ENCODE measurements around the gene C1QTNF3. TPM values are rescaled to one million over a fixed set of nuclear protein-coding genes. Genes with fewer than 3 reads are reported as not detected.
"Not testable (repeated sequence)": the region's sequence is repeated elsewhere in the genome, so short reads cannot be mapped to it uniquely, and the experiment has no call there.

The C1QTNF3 gene, protein sequence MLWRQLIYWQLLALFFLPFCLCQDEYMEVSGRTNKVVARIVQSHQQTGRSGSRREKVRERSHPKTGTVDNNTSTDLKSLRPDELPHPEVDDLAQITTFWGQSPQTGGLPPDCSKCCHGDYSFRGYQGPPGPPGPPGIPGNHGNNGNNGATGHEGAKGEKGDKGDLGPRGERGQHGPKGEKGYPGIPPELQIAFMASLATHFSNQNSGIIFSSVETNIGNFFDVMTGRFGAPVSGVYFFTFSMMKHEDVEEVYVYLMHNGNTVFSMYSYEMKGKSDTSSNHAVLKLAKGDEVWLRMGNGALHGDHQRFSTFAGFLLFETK
- total RNA-seq: 0.40 and 0.87 TPM in 2 replicates

GRCh38 chr5:34043099-34043876 is at the start of gene C1QTNF3:
C1QTNF3 (minus strand) TSS chr5:34043213; CDS start chr5:34043125, 88 bp downstream.
- DNase-seq (ENCODE audit: low read depth in 2 of 2): peak; percentile 7 to 33

DNA sequence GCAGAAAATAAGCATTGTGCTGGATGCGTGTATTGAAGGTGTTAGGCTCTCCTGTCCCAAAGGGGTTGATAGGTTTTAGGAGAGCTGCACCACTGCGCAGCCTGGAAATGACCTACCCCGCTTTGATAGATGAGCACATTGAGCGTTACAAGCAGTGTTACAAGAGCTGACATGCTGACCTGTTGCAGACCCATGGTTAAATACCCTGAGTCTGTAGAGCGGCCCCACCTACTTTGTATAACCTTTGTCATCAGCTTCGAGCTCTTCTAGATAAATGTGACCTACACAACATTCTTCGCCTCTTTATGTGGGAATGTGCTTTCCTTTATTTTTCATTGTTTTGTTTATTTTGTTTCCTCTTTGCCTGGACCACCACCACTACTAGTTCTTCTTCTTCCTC is 48.0 kb upstream of the C1QTNF3 start:
- DNase-seq (ENCODE audit: low read depth in 2 of 2): not testable (repeated sequence)

GRCh38 chr5:34089802-34090201 is 46.8 kb upstream of the C1QTNF3 start:
- DNase-seq (ENCODE audit: low read depth in 2 of 2): not testable (repeated sequence)

DNA sequence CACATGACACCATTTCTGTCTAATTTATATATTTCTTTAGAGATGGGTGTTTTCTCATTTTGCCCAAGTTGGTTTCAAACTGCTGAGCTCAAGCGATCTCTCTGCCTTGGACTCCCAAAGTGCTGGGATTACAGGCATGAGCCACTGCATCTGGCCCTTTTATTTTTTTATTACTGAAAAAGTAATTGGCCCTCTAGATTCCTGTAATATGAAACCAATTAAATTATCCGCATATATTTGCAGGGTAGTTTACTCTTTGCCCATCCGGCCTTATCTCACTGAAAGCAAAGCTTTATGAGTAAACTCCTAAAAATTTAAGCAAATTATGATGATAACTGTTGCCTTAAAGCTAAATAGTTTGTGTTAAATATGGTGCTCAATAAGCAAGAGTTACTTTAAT is 44.7 kb upstream of the C1QTNF3 start:
- DNase-seq (ENCODE audit: low read depth in 2 of 2): not testable (repeated sequence)

GRCh38 chr5:34083898-34084297 is 40.9 kb upstream of the C1QTNF3 start:
- not testable (repeated sequence) for DNase-seq (ENCODE audit: low read depth in 2 of 2)

DNA sequence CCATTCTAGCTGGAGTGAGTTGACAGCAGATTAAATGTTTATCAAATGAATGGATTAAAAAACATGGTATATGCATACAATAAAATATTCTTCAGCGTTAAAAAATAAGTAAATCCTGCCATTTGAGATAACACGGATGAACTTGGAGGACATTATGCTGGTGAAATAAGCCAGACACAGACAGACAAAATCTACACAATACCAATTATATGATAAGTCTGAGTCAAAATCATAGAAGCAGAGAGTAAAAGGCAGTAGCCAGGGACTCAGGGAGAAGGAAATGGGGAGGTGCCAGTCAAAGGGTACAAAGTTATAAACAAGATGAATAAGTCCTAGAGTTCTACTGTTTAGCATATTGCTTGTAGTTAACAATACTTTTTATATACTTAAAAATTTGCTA is 36.5 kb upstream of the C1QTNF3 start:
- not testable (repeated sequence) for DNase-seq (ENCODE audit: low read depth in 2 of 2)

DNA sequence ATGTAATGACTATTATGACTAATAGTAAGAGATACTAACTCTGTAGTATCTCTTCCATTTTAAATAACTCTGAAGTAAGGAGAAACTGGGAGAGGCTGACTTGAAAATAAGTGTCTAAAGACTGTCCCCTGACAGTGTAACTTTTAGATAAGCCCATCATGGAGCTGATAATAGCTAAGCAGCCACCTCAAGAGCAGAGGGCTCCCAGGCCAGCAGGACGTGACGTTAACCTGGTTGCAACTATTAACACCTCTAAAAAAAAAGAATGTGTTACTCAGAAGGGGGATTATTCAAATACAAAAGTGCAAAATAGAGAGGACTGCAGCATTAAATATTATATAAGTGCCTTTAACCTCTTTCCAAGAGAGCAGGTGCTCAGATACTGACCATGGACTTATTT is 34.6 kb upstream of the C1QTNF3 start:
- not testable (repeated sequence) for DNase-seq (ENCODE audit: low read depth in 2 of 2)

DNA sequence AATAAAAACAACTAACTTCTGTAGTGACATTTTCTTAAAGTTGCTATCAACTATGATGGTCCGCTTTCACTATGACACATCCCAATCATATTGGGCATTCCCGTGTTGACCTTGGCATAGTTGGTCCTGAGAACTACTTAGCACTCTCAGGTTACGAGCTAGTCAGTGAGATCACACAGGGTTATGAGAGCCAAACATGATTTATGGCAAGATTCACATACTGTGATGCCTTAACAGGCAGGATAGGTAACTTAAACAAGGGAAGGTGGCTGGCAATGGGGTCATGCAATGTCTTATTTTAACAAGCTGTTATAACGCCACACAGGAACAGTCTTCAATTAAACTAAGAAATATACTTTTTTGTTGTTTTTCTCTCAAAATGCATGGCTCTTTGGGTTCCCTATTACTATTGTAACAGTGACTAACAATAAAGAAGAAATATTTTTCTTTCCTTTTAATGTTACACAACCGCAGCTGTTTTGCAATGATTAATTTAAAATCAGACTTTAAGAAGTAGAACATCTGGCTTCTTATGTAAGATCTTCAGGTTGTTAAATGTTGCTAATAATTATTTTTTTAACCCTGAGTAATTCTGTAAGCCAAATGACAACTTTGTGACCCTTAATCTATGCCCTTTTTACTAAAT is 33.8 kb upstream of the C1QTNF3 start:
- not testable (repeated sequence) for DNase-seq (ENCODE audit: low read depth in 2 of 2)

DNA sequence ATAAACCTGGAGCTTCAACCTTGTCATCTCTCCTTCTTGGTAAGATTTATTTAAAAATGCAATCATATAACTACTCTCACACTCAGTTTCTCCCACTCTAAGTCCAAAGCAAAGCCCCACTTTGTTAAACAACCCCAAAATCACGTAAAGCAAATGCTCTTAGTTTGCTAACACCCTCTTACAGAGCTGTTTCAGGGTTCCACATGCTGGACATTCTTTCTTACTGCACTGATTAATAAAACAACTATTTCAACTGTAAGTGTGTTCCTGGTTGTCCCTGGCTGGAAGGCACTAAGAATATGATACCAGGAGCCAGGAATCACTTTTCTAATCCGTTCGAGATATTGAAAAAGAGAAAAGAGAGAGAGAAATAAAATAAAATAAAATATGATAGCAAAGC is 31.5 kb upstream of the C1QTNF3 start:
- not testable (repeated sequence) for DNase-seq (ENCODE audit: low read depth in 2 of 2)

DNA sequence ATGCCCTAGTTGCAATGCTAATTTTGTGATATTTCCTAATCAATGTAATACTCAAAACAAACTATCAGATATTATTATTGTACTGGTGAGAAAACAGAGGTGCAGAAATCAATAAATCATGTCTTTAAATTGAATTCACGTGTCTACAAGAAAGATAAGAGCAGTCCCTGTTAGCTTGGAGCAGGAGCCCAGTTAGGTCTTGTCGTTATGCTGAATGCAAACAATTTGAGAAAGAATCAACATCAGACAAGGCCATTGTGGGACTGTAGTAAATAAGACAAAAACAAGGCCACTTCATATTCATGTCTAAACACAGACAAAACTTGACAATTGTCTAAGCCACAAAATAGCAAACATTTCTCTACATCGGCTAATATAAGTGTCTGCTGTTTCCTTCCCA is 31.1 kb upstream of the C1QTNF3 start:
- DNase-seq (ENCODE audit: low read depth in 2 of 2): not testable (repeated sequence)

GRCh38 chr5:34070626-34071025 is 27.6 kb upstream of the C1QTNF3 start:
- not testable (repeated sequence) for DNase-seq (ENCODE audit: low read depth in 2 of 2)

- DNase-seq (ENCODE audit: low read depth in 2 of 2): no peak
Observed at GRCh38 chr5:34064656-34065055, 21.6 kb upstream of the C1QTNF3 start.

GRCh38 chr5:34062419-34062818 is 19.4 kb upstream of the C1QTNF3 start:
- DNase-seq (ENCODE audit: low read depth in 2 of 2): no peak

GRCh38 chr5:34061993-34062392 is 19.0 kb upstream of the C1QTNF3 start:
- DNase-seq (ENCODE audit: low read depth in 2 of 2): no peak

DNA sequence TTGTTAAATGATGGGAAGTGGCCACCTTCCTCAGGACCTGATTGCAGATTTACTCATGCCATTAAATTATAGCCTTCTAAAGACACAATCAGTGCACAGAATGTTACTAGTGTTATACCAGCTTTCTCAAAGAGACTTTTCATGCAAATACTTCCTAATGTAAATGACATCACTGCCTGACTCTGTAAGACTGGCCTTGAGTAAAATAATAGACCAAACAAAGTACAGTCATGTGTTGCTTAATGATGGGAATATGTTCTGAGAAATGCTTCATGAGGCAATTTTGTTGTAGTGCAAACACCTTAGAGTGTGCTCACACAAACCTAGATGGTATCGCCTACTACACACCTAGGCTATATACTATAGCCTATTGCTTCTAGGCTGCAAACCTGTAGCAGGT is 17.0 kb upstream of the C1QTNF3 start:
- DNase-seq (ENCODE audit: low read depth in 2 of 2): no peak

- no peak for DNase-seq (ENCODE audit: low read depth in 2 of 2)
Observed at GRCh38 chr5:34058532-34058931, 15.5 kb upstream of the C1QTNF3 start.

DNA sequence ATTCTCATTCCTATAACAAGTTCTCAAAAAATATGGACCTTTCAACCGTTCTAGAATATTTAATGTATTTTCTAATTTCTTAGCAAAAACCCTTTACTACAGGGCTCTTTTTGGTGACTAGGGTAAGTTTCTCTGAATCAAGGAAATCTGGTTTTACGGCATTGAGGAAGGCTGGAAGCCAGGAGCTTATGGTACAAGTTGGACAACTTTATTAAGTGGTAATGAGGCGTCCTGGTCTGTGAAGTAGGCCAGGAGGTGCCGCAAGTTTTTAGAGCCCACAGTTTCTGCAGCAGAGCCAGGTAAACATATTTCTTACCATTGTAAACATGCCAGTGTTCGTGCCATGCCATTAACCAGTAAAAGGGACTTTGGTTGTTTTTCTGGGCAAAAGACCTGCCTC is 14.6 kb upstream of the C1QTNF3 start:
- no peak for DNase-seq (ENCODE audit: low read depth in 2 of 2)

GRCh38 chr5:34057118-34057517 is 14.1 kb upstream of the C1QTNF3 start:
- DNase-seq (ENCODE audit: low read depth in 2 of 2): no peak

- DNase-seq (ENCODE audit: low read depth in 2 of 2): no peak
Observed at GRCh38 chr5:34055667-34056066, 12.7 kb upstream of the C1QTNF3 start.

- no peak for DNase-seq (ENCODE audit: low read depth in 2 of 2)
Observed at GRCh38 chr5:34054400-34054729, 11.4 kb upstream of the C1QTNF3 start.

DNA sequence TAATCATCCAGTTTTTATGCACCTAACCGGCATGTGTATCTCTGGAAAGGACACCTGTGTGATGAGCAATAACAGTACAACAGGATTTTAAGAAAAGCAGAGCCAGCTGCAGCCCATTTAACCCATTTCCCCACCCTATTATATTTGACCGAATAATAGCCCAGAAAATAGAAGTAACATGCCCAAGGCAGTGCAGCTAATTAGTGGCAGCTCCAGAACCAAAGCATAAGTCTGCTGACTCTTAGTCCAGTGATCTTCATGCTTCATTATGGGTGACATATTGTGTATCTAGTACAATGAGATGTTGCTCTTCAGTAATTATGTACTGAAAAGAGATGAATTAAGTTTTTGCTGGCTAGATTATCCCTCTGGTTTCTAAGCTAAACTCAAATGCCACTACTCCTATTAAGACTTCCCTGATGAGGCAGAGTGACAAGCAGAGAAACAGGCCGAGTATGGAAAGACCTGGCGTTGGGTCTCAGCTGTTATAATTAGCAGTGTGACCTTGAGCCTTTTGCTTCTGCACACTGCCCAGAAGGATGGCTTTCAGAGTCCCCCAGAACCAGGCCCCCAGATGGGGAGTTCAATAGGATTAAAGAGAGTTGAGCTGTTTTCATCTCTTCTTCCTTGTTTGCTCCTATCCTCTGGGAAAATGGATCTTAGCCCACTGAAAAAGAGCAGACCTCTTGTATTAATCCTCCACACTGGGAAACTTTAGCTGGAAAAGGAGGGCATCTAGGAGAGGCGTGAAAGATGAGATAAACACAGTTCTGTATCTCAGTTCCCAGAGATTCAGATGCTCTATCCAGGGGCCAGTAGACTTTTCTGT is 10.8 kb upstream of the C1QTNF3 start:
- DNase-seq (ENCODE audit: low read depth in 2 of 2): no peak

GRCh38 chr5:34053133-34053532 is 10.1 kb upstream of the C1QTNF3 start:
- no peak for DNase-seq (ENCODE audit: low read depth in 2 of 2)
